HT1080 (cell line): ENCODE data around the gene NBPF1. TPM values are rescaled to one million over a fixed set of nuclear protein-coding genes. Genes with fewer than 3 reads are reported as not detected.
"Not testable (repeated sequence)": the region's sequence is repeated elsewhere in the genome, so short reads cannot be mapped to it uniquely, and the experiment has no call there.

Experiments used
- DNase-seq: peaks from one replicate; pipeline ENCODE4 v3.0.0-alpha.2; 2015; ENCODE audit warnings: low read depth
- small RNA-seq: library from RNA; depleted of rRNA; stranded (forward); fragments of <200 nt; gene quantifications from one replicate; pipeline ENCODE3, GENCODE V24; 2014
- total RNA-seq: library from RNA; depleted of rRNA; stranded (reverse); fragments of >200 nt; shearing (Covaris generic); gene quantifications from 2 replicates; pipeline ENCODE4 v1.2.3, GENCODE V29; 2014; rRNA removed

Gene NBPF1
- total RNA-seq, 1 experiment from 2014 or later = 15.8 TPM

DNA sequence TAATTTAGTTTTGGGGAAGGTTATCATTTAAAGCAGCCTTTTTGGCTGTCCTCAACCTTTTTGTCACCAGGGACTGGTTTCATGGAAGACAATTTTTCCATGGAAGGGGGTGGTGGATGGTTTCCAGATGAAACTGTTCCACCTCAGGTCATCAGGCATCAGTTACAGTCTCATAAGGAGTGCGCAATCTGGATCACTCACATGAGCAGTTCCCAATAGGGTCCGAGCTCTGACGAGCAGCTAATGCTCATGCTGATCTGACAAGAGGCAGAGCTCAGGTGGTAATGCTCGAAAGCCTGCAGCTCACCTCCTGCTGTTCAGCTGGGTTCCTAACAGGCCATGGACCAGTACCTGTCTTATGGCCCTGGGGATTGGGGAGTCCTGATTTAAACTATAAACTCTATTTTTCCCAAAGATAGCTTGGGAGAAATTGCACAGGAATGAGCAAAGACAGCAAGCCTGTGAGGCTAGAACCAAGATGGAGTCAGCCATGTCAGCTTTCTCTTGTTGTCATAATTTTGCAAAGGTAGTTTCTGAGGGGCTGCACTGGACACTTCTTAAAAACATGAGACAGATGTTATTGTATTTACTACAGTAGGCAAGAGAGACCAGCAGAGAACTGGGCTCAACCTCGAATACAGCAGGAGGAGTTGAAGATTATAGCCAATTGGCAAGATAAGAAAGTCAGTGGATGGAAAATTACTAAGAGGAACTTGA, 96.5 kb downstream of the NBPF1 start:
- not testable (repeated sequence) for DNase-seq

DNA sequence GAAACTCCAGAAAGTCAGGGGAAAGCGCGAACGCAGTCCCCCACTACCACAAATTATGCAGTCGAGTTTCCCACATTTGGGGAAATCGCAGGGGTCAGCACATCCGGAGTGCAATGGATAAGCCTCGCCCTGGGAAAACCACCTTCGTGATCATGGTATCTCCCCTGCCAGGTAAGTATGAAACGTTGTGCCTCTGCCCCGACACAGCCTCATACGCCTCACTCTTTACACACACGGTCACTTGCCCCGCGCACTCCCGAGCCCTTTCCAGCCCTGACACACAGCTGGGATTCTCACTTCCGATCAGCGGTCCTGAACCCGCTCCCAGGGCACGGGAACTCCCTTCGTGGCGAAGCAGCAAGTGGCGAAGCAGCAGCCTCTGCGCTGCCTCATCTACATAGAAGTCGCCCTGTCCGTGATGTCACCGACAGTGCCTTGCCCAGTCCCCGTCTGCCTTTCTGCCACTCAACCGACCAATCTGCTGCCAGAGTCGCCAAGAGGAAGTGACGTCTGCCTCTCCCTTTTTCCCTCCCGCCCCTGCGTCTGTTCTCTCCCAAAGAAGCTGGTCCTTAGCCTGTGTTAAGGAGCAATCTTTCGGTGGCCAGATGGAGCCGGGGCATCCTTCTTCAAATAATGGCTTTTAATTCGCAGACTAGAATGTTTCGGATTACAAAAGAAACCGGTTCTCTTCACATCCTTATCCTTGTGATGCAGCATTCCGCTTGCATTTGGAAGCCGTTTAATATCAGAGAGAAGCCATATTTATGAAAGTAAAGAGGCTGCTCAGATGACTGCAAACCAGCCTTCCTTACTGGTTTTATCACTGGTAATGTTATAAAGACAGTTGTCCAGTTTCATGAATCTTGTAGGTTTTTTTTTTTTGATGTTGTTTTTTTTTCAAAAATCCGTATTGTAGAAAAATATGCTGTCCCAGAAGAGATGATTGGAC, 99.0 kb downstream of the NBPF1 start, which contains the start of gene RNU1-1:
Gene RNU1-1 (minus strand): TSS at position 179 of the 949 bp plus-strand sequence.
- peak; percentile 71 for DNase-seq

DNA sequence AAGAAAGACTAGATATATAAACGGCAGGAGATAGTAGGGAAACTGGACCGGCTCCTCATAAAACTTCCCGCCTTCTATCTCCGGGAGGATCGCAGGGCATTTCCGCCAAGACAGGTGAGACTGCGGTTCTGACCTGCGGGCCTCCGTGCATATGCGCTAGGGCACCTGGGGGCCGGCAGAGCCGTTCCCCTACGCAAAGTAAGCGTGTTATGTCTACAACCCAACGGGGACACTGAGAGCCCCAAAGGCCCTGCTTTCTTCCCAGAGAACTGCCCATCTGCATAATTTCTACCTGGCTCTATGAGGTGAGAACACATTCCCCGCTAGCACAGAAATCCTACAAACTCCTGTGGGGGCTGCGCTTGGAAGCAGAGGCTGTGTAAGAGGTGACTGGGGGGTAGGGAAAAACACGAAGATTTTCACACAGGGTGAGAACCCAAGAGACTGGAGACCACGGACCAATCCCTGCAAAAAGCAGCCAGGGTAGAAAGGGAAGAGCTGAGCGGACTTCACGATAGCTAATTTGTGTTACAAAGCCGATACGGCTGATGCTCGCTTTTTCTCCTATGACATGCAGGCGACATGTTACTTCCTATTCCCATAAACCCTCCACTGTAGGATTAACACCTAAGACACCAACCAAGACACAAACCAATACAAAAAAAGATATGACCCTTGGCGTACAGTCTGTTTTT, 99.8 kb downstream of the NBPF1 start:
- DNase-seq = peak; percentile 99

DNA sequence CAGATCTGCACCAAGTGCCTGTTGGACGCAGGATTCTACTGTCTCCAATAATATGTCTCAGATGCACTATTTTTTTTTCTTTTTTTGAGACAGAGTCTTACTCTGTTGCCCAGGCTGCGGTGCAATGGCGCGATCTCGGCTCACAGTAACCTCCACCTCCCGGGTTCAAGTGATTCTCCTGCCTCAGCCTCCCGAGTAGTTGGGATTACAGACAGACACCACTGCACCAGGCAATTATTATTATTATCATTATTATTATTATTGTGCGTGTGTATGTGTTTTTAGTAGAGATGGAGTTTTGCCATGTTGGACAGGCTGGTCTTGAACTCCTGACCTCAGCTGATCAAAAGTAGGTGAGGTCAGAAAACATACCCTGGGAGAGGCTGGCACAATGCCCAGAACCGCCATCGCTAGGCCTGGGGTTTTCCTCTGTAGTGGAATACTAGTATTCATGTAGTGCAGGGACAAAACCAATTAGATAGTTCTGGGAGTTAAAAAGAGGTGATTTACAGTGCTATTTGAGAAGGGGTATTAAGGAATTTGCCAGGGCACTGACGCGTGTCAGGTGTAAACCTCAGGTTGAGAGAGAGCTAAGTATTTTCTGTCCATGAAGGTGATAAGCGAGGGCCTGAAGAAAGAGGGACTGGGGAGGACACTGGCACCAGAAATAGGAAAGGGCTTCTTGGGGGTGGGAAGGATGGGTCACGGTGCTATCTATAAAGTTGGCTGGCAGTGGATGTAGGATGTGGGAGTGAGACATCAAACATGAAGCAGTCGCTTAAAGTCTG, 100.5 kb downstream of the NBPF1 start:
- DNase-seq = not testable (repeated sequence)

Small RNA genes lying within 50 kb of the gene (small RNA-seq; reads per million reads assigned to genes)
- gene RNU1-1 = not detected
- not detected for gene RNU1-6P

Other genes starting within 250 kb of the NBPF1 start
- gene SZRD1, start 246.3 kb downstream of the NBPF1 start, total RNA-seq = 158 and 175 TPM in 2 replicates
- not detected in 2 replicates for gene SPATA21, start 176.1 kb downstream of the NBPF1 start, total RNA-seq
- gene NECAP2, start 172.8 kb downstream of the NBPF1 start, total RNA-seq = 104 and 117 TPM in 2 replicates
- gene RNU1-1, start 99.3 kb downstream of the NBPF1 start, total RNA-seq = under 0.01 TPM in 1 of 2 replicates, not detected in the other
- gene RNU1-3, start 53.4 kb upstream of the NBPF1 start, total RNA-seq = under 0.01 TPM in 1 of 2 replicates, not detected in the other
- gene RNU1-4, start 127.0 kb upstream of the NBPF1 start, total RNA-seq = under 0.01 TPM in 1 of 2 replicates, not detected in the other